GM19395 (cell line): Measurements from ENCODE around the gene LYPLAL1.
"Not testable (repeated sequence)": the region's sequence is repeated elsewhere in the genome, so short reads cannot be mapped to it uniquely, and the experiment has no call there.

ENCODE experiments used
- ATAC-seq: cut with Tn5 transposase; IDR thresholded peaks from one replicate; pipeline ENCODE4 v1.9.1; 2021; ENCODE audit warnings: mild to moderate bottlenecking, moderate library complexity; ENCODE audit not compliant: unreplicated experiment

LYPLAL1 gene

GRCh38 chr1:219209578-219209977 is 35.9 kb downstream of the LYPLAL1 start:
- ATAC-seq, result no peak

GRCh38 chr1:219210067-219210466 is 36.4 kb downstream of the LYPLAL1 start:
- no peak for ATAC-seq

GRCh38 chr1:219215477-219215876 is 41.8 kb downstream of the LYPLAL1 start:
- no peak for ATAC-seq

- ATAC-seq, result peak; percentile 92
Observed at GRCh38 chr1:219220945-219221344, 47.3 kb downstream of the LYPLAL1 start.

- ATAC-seq, result no peak
Observed at GRCh38 chr1:219223496-219223895, 49.8 kb downstream of the LYPLAL1 start.

- no peak for ATAC-seq
Observed at GRCh38 chr1:219226196-219226595, 52.5 kb downstream of the LYPLAL1 start.

GRCh38 chr1:219227360-219228057 is 53.8 kb downstream of the LYPLAL1 start:
- no peak for ATAC-seq

GRCh38 chr1:219228058-219228419 is 54.4 kb downstream of the LYPLAL1 start:
- no peak for ATAC-seq

- ATAC-seq, result no peak
Observed at GRCh38 chr1:219232890-219233289, 59.2 kb downstream of the LYPLAL1 start.

GRCh38 chr1:219235903-219236481 is 62.3 kb downstream of the LYPLAL1 start:
- ATAC-seq, result no peak

- no peak for ATAC-seq
Observed at GRCh38 chr1:219236933-219237610, 63.4 kb downstream of the LYPLAL1 start.

- no peak for ATAC-seq
Observed at GRCh38 chr1:219239518-219239917, 65.8 kb downstream of the LYPLAL1 start.

- no peak for ATAC-seq
Observed at GRCh38 chr1:219244864-219245263, 71.2 kb downstream of the LYPLAL1 start.

GRCh38 chr1:219247441-219247840 is 73.8 kb downstream of the LYPLAL1 start:
- ATAC-seq, result no peak

- ATAC-seq, result not testable (repeated sequence)
Observed at GRCh38 chr1:219250468-219250867, 76.8 kb downstream of the LYPLAL1 start.

- no peak for ATAC-seq
Observed at GRCh38 chr1:219257751-219258150, 84.1 kb downstream of the LYPLAL1 start.

GRCh38 chr1:219261454-219261853 is 87.8 kb downstream of the LYPLAL1 start:
- ATAC-seq, result no peak
